Erythroblast (primary cell): ENCODE data around the gene DEPDC4.

Experiments used
- GATA1 ChIP-seq: IDR thresholded peaks from 2 replicates; pipeline ENCODE4 v1.6.1; 2011; ENCODE audit warnings: low read depth, mild to moderate bottlenecking, control low read depth, low read length, moderate library complexity
- POLR2A ChIP-seq: IDR thresholded peaks from 2 replicates; pipeline ENCODE4 v1.6.1; 2011; ENCODE audit warnings: mild to moderate bottlenecking, low read length

- TF ChIP-seq POLR2A (no peak), GATA1 (no peak)
Observed at GRCh38 chr12:100238801-100239200, 28.1 kb downstream of the DEPDC4 start.
